K562 (cell line): ENCODE data around the gene C6orf15. TPM values are rescaled to one million over a fixed set of nuclear protein-coding genes. Genes with fewer than 3 reads are reported as not detected.

ENCODE experiments used
- BACH1 ChIP-seq: fragments of 200-800 bp; sonication (Bioruptor generic); IDR thresholded peaks from 2 replicates; pipeline ENCODE4 v1.6.1; 2016; ENCODE audit warnings: missing genetic modification characterization, missing compliant biosample characterization
- CREB5 ChIP-seq: fragments of 250-450 bp; sonication (Bioruptor Pico); IDR thresholded peaks from 2 replicates; pipeline ENCODE4 v1.5.0; 2020; ENCODE audit warnings: mild to moderate bottlenecking
- DPF2 ChIP-seq: fragments of 450-650 bp; IDR thresholded peaks from 2 replicates; pipeline ENCODE4 v1.6.1; 2016
- ELF1 ChIP-seq: fragments of 200-800 bp; sonication (Bioruptor generic); IDR thresholded peaks from 2 replicates; pipeline ENCODE4 v1.6.1; 2016; ENCODE audit warnings: missing genetic modification characterization, missing compliant biosample characterization
- ETV1 ChIP-seq: fragments of 450-650 bp; conservative IDR thresholded peaks from 2 replicates; pipeline ENCODE4 v1.6.1; 2016; ENCODE audit warnings: missing genetic modification characterization, control low read depth, low read depth, missing compliant biosample characterization
- KAT8 ChIP-seq: fragments of 450-650 bp; IDR thresholded peaks from 2 replicates; pipeline ENCODE4 v1.6.1; 2016; ENCODE audit warnings: low read depth, mild to moderate bottlenecking
- LEF1 ChIP-seq: fragments of 450-650 bp; IDR thresholded peaks from 2 replicates; pipeline ENCODE4 v1.6.1; 2016; ENCODE audit warnings: mild to moderate bottlenecking
- MAX ChIP-seq: sonication (generic); formaldehyde crosslinking; IDR thresholded peaks from 2 replicates; pipeline ENCODE4 v1.9.0; 2022; ENCODE audit warnings: mild to moderate bottlenecking, missing genetic modification reagents
- NCOA2 ChIP-seq, 2 experiments: fragments of 450-650 bp; IDR thresholded peaks; 2 replicates each; pipeline ENCODE4 v1.6.1; 2018; ENCODE audit warnings: mild to moderate bottlenecking in 2 of 2, moderate library complexity in 1 of 2; ENCODE audit not compliant: partially characterized antibody in 2 of 2
- PKNOX1 ChIP-seq: fragments of 450-650 bp; IDR thresholded peaks from 2 replicates; pipeline ENCODE4 v1.6.1; 2016
- SFPQ ChIP-seq: fragments of 200-400 bp; formaldehyde crosslinking; IDR thresholded peaks from 2 replicates; pipeline ENCODE4 v1.6.1; 2017; ENCODE audit warnings: mild to moderate bottlenecking, low read depth, low read length, moderate library complexity
- ZNF830 ChIP-seq: fragments of 250-450 bp; sonication (Bioruptor Pico); IDR thresholded peaks from 2 replicates; pipeline ENCODE4 v1.5.0; 2021; ENCODE audit warnings: mild to moderate bottlenecking
- polyA plus RNA-seq, 8 experiments: library from polyadenylated mRNA; depleted of rRNA in 4 of 8; stranded (reverse) in 5 of 8; unstranded in 3 of 8; fragments of >200 nt; fragmentation: Nextera tagmentation in 2 of 8; fragmentation: Illumina TruSeq in 1 of 8; extraction: Ambion mirVana in 2 of 8; extraction: Trizol in 1 of 8; gene quantifications; 2 replicates each; pipeline versions ENCODE4 v1.2.1 to v1.2.3, GENCODE V29; 2011 to 2014; ENCODE audit warnings: inconsistent platforms in 1 of 8, missing spikeins in 1 of 8
- total RNA-seq, 7 experiments: library from RNA; depleted of rRNA in 6 of 7; stranded (reverse); fragments of >200 nt in 6 of 7; fragmentation: Illumina TruSeq in 2 of 7; extraction: Trizol in 2 of 7; gene quantifications; 2 replicates each; pipeline versions ENCODE4 v1.2.1 to v1.2.3, GENCODE V29; 2011 to 2021; ENCODE audit warnings: low replicate concordance in 1 of 7
- TF ChIP-seq, protein P1 (sequence below), 2 experiments: fragments of 450-650 bp in 1 of 2; sonication (generic) in 1 of 2; formaldehyde crosslinking in 1 of 2; IDR thresholded peaks in 1 of 2; conservative IDR thresholded peaks in 1 of 2; 2 replicates each; pipeline versions ENCODE4 v1.6.1 to v1.8.1; 2016 to 2023; ENCODE audit warnings: mild to moderate bottlenecking in 2 of 2, moderate library complexity in 2 of 2, inconsistent platforms in 1 of 2, missing genetic modification reagents in 1 of 2

The C6orf15 gene
- total and polyA plus RNA-seq, 9 of the 15 experiments (the other 6 are each of a cell fraction or from before 2014, with no cell fraction given), result not detected

GRCh38 chr6:31086788-31087440, 25.5 kb downstream of the C6orf15 start (continued):
- TF ChIP-seq MAX (CRISPR knock-in tag), result no peak
- TF ChIP-seq, protein P1, sequence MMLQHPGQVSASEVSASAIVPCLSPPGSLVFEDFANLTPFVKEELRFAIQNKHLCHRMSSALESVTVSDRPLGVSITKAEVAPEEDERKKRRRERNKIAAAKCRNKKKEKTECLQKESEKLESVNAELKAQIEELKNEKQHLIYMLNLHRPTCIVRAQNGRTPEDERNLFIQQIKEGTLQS (IDR thresholded peaks at IDR 0.05), result peak; percentile 28; the same call in 1 of the 2 replicates
- TF ChIP-seq, protein P1 (CRISPR knock-in tag; conservative IDR thresholded peaks at IDR 0.05), result no peak
- no peak for TF ChIP-seq KAT8
- TF ChIP-seq ETV1 (tag), result peak; percentile 83
- TF ChIP-seq CREB5 (CRISPR knock-in tag), result 0 out of 2 replicates have a peak, but pooled peaks have one; percentile 17
- 0 out of 2 replicates have a peak, but pooled peaks have one; percentile 10 for TF ChIP-seq LEF1
- TF ChIP-seq PKNOX1, result peak; percentile 75
- TF ChIP-seq BACH1, result peak; percentile 32; the same call in 1 of the 2 replicates
- peak; percentile 50 for TF ChIP-seq ELF1 (tag)
- TF ChIP-seq NCOA2 (IDR thresholded peaks at IDR 0.05; ENCODE audit: partially characterized antibody in 2 of 2), result no peak
- TF ChIP-seq DPF2, result peak; percentile 50; the same call in 1 of the 2 replicates
- TF ChIP-seq SFPQ, result no peak
- no peak for TF ChIP-seq ZNF830 (CRISPR knock-in tag)
